Smooth muscle cell (in vitro differentiated cells): ENCODE data around the gene CCDC30. TPM values are rescaled to one million over a fixed set of nuclear protein-coding genes. Genes with fewer than 3 reads are reported as not detected.

Source experiments
- DNase-seq: peaks from one replicate; lab custom pipeline; 2025; ENCODE audit not compliant: unreplicated experiment; lab: John Stamatoyannopoulos, UW
- H2AFZ ChIP-seq: fragments of 200-600 bp; sonication (generic); 2 replicates; pipeline ENCODE4 v1.6.0; 2016; ENCODE audit warnings: antibody characterized with exemption, low read depth, mild to moderate bottlenecking
- H3F3A ChIP-seq: fragments of 200-600 bp; sonication (generic); 2 replicates; pipeline ENCODE4 v1.6.0; 2017; ENCODE audit warnings: antibody characterized with exemption, low read depth
- H3K27ac ChIP-seq: fragments of 200-600 bp; sonication (generic); 2 replicates; pipeline ENCODE4 v1.5.1; 2016; ENCODE audit warnings: low read depth, mild to moderate bottlenecking
- H3K27me3 ChIP-seq: fragments of 200-600 bp; sonication (generic); 2 replicates; pipeline ENCODE4 v1.6.1; 2016; ENCODE audit warnings: low read depth, mild to moderate bottlenecking
- H3K36me3 ChIP-seq: fragments of 200-600 bp; sonication (generic); 2 replicates; pipeline ENCODE4 v1.5.1; 2016; ENCODE audit warnings: low read depth
- H3K4me1 ChIP-seq: fragments of 200-600 bp; sonication (generic); 2 replicates; pipeline ENCODE4 v1.5.1; 2016; ENCODE audit warnings: low read depth
- H3K4me2 ChIP-seq: fragments of 200-600 bp; sonication (generic); 2 replicates; pipeline ENCODE4 v1.6.0; 2016; ENCODE audit warnings: mild to moderate bottlenecking
- H3K4me3 ChIP-seq: fragments of 200-600 bp; sonication (generic); 2 replicates; pipeline ENCODE4 v1.5.1; 2016; ENCODE audit warnings: mild to moderate bottlenecking
- H3K79me2 ChIP-seq: fragments of 200-600 bp; sonication (generic); 2 replicates; pipeline ENCODE4 v1.6.0; 2016; ENCODE audit warnings: low read depth, mild to moderate bottlenecking
- H3K9ac ChIP-seq: fragments of 200-600 bp; sonication (generic); 2 replicates; pipeline ENCODE4 v1.6.0; 2016; ENCODE audit warnings: low read depth
- H3K9me3 ChIP-seq: fragments of 200-600 bp; sonication (generic); replicated peaks from 2 replicates; pipeline ENCODE4 v1.5.1; 2016; ENCODE audit warnings: low read depth
- H4K20me1 ChIP-seq: fragments of 200-600 bp; sonication (generic); 2 replicates; pipeline ENCODE4 v1.6.0; 2016; ENCODE audit warnings: low read depth
- WGBS: methylation state at CpG from one replicate; pipeline ENCODE4 v1.1.7; 2016; ENCODE audit warnings: low lambda C conversion rate; 5-methylcytosine and 5-hydroxymethylcytosine counted together
- polyA plus RNA-seq: library from polyadenylated mRNA; unstranded; fragments of >200 nt; fragmentation: Nextera tagmentation; extraction: Ambion mirVana; gene quantifications from 2 replicates; pipeline ENCODE4 v1.2.1, GENCODE V29; 2016
- total RNA-seq: library from RNA; depleted of rRNA; stranded (reverse); fragments of >200 nt; gene quantifications from 2 replicates; pipeline ENCODE4 v1.2.3, GENCODE V29; 2014
- TF ChIP-seq, protein P1 (sequence below): fragments of 200-600 bp; sonication (generic); IDR thresholded peaks from 2 replicates; pipeline ENCODE4 v1.5.1; 2017; ENCODE audit warnings: borderline replicate concordance, mild to moderate bottlenecking, antibody characterized with exemption; ENCODE audit not compliant: insufficient read depth, poor library complexity, severe bottlenecking

Gene CCDC30
- total and polyA plus RNA-seq, 2 experiments from 2014 or later, result 1.2 to 1.6 TPM

- Histone ChIP-seq H3K9ac (peak overlapping the region; percentile 83), H3F3A (no peaks in the 10 kb centered on the region), H3K9me3 (no peaks in the 10 kb centered on the region), H3K4me2 (peak overlapping the region; percentile 89), H3K27me3 (no peaks in the 10 kb centered on the region), H3K79me2 (no peaks in the 10 kb centered on the region), H2AFZ (peak overlapping the region; percentile 98), H3K4me1 (peaks cover 6% of the 10 kb centered on the region), H3K4me3 (peak overlapping the region; percentile 62), H3K27ac (peak overlapping the region; percentile 74), H4K20me1 (no peaks in the 10 kb centered on the region), H3K36me3 (no peaks in the 10 kb centered on the region)
- TF ChIP-seq, protein P1, sequence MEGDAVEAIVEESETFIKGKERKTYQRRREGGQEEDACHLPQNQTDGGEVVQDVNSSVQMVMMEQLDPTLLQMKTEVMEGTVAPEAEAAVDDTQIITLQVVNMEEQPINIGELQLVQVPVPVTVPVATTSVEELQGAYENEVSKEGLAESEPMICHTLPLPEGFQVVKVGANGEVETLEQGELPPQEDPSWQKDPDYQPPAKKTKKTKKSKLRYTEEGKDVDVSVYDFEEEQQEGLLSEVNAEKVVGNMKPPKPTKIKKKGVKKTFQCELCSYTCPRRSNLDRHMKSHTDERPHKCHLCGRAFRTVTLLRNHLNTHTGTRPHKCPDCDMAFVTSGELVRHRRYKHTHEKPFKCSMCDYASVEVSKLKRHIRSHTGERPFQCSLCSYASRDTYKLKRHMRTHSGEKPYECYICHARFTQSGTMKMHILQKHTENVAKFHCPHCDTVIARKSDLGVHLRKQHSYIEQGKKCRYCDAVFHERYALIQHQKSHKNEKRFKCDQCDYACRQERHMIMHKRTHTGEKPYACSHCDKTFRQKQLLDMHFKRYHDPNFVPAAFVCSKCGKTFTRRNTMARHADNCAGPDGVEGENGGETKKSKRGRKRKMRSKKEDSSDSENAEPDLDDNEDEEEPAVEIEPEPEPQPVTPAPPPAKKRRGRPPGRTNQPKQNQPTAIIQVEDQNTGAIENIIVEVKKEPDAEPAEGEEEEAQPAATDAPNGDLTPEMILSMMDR, result no peak
- DNase-seq, result no peak
- under 1% methylated on average over 23 of the region's 23 CpGs for whole genome bisulfite sequencing
These were observed 6.4 kb upstream of the CCDC30 start for GRCh38 chr1:42456754-42457089.

- Histone ChIP-seq H3K36me3 (no peaks in the 10 kb centered on the region), H3K4me2 (no peak overlapping the region), H3K79me2 (no peaks in the 10 kb centered on the region), H3K9ac (no peak overlapping the region), H3K9me3 (no peaks in the 10 kb centered on the region), H3K4me3 (no peak overlapping the region), H3K27me3 (no peaks in the 10 kb centered on the region), H3K27ac (peak overlapping the region; percentile 12), H3F3A (peaks cover 3% of the 10 kb centered on the region), H4K20me1 (no peaks in the 10 kb centered on the region), H3K4me1 (peaks cover 6% of the 10 kb centered on the region), H2AFZ (no peak overlapping the region)
- TF ChIP-seq, protein P1, result no peak
- 82% methylated on average over 2 of the region's 2 CpGs for WGBS
- DNase-seq, result no peak
These were observed 1.9 kb upstream of the CCDC30 start for GRCh38 chr1:42461196-42461595.

DNA sequence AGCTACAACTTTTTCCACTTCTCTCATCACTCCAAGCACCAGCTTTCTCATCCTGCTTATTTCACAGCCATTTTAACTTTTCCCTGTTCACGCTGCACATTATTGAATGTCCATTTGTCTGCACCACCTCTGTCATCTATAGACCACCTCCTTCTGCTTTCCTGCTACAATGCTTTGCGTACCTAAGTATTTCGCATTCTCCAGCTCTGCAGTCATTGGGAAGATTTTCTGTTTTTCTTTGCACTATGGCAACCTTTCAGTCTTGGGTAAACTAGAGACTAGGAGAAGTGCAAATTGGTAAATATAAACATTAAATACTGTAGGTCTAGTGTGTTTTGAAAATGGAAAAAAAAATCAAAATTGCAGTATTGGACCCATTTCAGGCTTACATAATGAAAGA, 835 bp downstream of the CCDC30 start:
- peak overlapping the region; percentile 53 for H3K4me3 ChIP-seq
- H3K27me3 ChIP-seq, result no peaks in the 10 kb centered on the region
- peak overlapping the region; percentile 77 for H3K9ac ChIP-seq
- peak overlapping the region; percentile 83 for H3K4me2 ChIP-seq
- 86% methylated on average over 3 of the region's 3 CpGs for WGBS
- H3K79me2 ChIP-seq, result no peaks in the 10 kb centered on the region
- peaks cover 3% of the 10 kb centered on the region for H3F3A ChIP-seq
- H3K27ac ChIP-seq, result peak overlapping the region; percentile 59
- DNase-seq, result no peak
- H3K36me3 ChIP-seq, result no peaks in the 10 kb centered on the region
- no peaks in the 10 kb centered on the region for H3K9me3 ChIP-seq
- H2AFZ ChIP-seq, result peak overlapping the region; percentile 70
- no peaks in the 10 kb centered on the region for H4K20me1 ChIP-seq
- H3K4me1 ChIP-seq, result no peaks in the 10 kb centered on the region
- TF ChIP-seq, protein P1, result no peak

DNA sequence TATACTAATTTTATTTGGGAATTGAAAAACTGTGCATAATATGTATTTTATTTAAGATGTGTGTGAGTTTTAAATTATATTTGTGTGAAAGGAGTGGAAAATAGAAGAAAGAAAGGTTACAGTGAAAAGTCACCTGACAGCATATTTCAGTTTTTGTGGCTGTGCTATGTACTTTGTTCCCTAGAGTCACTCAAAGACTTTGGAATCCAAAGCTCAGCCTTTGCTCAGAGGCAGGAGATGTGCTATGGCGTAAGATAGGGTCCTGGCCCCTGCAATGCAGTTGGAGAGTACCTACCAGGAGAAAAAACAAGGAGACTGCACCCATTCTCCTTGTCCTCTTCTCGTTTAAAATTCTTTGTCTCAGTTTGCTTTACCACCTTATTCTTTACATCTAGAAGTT, 2.9 kb downstream of the CCDC30 start:
- no peak for DNase-seq
- peaks cover 3% of the 10 kb centered on the region for H3F3A ChIP-seq
- no peaks in the 10 kb centered on the region for H4K20me1 ChIP-seq
- WGBS, result 83% methylated on average over 2 of the region's 2 CpGs
- TF ChIP-seq, protein P1, result no peak
- H3K36me3 ChIP-seq, result no peaks in the 10 kb centered on the region
- H3K4me1 ChIP-seq, result no peaks in the 10 kb centered on the region
- H3K27ac ChIP-seq, result no peak overlapping the region
- no peak overlapping the region for H2AFZ ChIP-seq
- H3K9ac ChIP-seq, result no peak overlapping the region
- no peak overlapping the region for H3K4me2 ChIP-seq
- H3K9me3 ChIP-seq, result no peaks in the 10 kb centered on the region
- no peak overlapping the region for H3K4me3 ChIP-seq
- H3K27me3 ChIP-seq, result no peaks in the 10 kb centered on the region
- no peaks in the 10 kb centered on the region for H3K79me2 ChIP-seq
